A549 (cell line): Measurements from ENCODE around the gene ARHGAP9. TPM values are rescaled to one million over a fixed set of nuclear protein-coding genes. Genes with fewer than 3 reads are reported as not detected.
"Not testable (repeated sequence)": the region's sequence is repeated elsewhere in the genome, so short reads cannot be mapped to it uniquely, and the experiment has no call there.

Experiments
- ATAC-seq, 2 experiments: fragments of 200-7000 bp in 1 of 2; fragments of >200 bp in 1 of 2; cut with Nextera tagmentation in 1 of 2; cut with Tn5 transposase in 1 of 2; 3 replicates each; pipeline versions ENCODE4 v1.8.0 to v1.9.1; 2018 to 2020; ENCODE audit warnings: mild to moderate bottlenecking in 1 of 2, moderate library complexity in 1 of 2
- CTCF ChIA-PET: fragments of 300-600 bp; sonication (Branson Sonifier 250); formaldehyde crosslinking; extraction: SDS; loops from one replicate; lab custom pipeline; 2021; ENCODE audit warnings: antibody characterized with exemption, inconsistent platforms; lab: Yijun Ruan, JAX
- POLR2A ChIA-PET: fragments of 350-600 bp; formaldehyde crosslinking; extraction: SDS; loops from one replicate; lab custom pipeline; 2021; ENCODE audit warnings: antibody characterized with exemption, inconsistent platforms; lab: Yijun Ruan, JAX
- DNase-seq, 2 experiments: peaks; one replicate each; pipeline versions ENCODE4 v3.0.0 to v3.0.0-alpha.2; 2011 to 2016; ENCODE audit warnings: low read depth in 1 of 2, low spot score in 1 of 2
- FAIRE-seq: peaks from 2 replicates; lab custom pipeline; 2011; peaks lifted over from hg19 to GRCh38; lab: Jason Lieb, UNC
- H3K27ac ChIP-seq, 2 experiments: fragments of >200 bp; sonication (Bioruptor Twin); formaldehyde crosslinking; 3 replicates each; pipeline ENCODE4 v1.5.1; 2016 to 2017
- H3K4me1 ChIP-seq: fragments of >200 bp; sonication (Bioruptor Twin); formaldehyde crosslinking; 3 replicates; pipeline ENCODE4 v1.6.1; 2016
- H3K4me2 ChIP-seq: fragments of >200 bp; sonication (Bioruptor Twin); formaldehyde crosslinking; 3 replicates; pipeline ENCODE4 v1.6.1; 2016
- H3K4me3 ChIP-seq: fragments of >200 bp; sonication (Bioruptor Twin); formaldehyde crosslinking; 3 replicates; pipeline ENCODE4 v1.5.1; 2016
- H3K9me3 ChIP-seq: fragments of >200 bp; sonication (Bioruptor Twin); formaldehyde crosslinking; 3 replicates; pipeline ENCODE4 v1.6.1; 2016
- CBX8 ChIP-seq: fragments of 200-600 bp; sonication (generic); IDR thresholded peaks from 2 replicates; pipeline ENCODE4 v1.6.1; 2016
- ESRRA ChIP-seq: fragments of 150-350 bp; IDR thresholded peaks from 2 replicates; pipeline ENCODE4 v1.6.1; 2014; ENCODE audit warnings: mild to moderate bottlenecking, low read length, borderline replicate concordance
- FOSL2 ChIP-seq, 2 experiments: fragments of 450-650 bp in 1 of 2; fragments of >200 bp in 1 of 2; sonication (Bioruptor Twin) in 1 of 2; formaldehyde crosslinking; IDR thresholded peaks; 2 replicates each; pipeline versions ENCODE4 v1.5.0 to v1.6.1; 2016 to 2020; ENCODE audit warnings: mild to moderate bottlenecking in 1 of 2, moderate library complexity in 1 of 2
- FOXS1 ChIP-seq: fragments of 250-450 bp; sonication (Bioruptor Pico); IDR thresholded peaks from 2 replicates; pipeline ENCODE4 v1.5.0; 2020; ENCODE audit warnings: mild to moderate bottlenecking, moderate library complexity
- GATA3 ChIP-seq: IDR thresholded peaks from 2 replicates; pipeline ENCODE4 v1.6.1; 2012; ENCODE audit warnings: borderline replicate concordance
- HEYL ChIP-seq: fragments of 250-450 bp; sonication (Bioruptor Pico); IDR thresholded peaks from 2 replicates; pipeline ENCODE4 v1.8.0; 2021; ENCODE audit warnings: mild to moderate bottlenecking, moderate library complexity
- HOXB5 ChIP-seq: fragments of 250-450 bp; sonication (Bioruptor Pico); IDR thresholded peaks from 2 replicates; pipeline ENCODE4 v1.5.0; 2020; ENCODE audit warnings: mild to moderate bottlenecking, moderate library complexity
- JUN ChIP-seq, 2 experiments: fragments of >200 bp; sonication (Bioruptor Twin); formaldehyde crosslinking; IDR thresholded peaks; 2 replicates in 1 of 2; 3 replicates in 1 of 2; pipeline ENCODE4 v1.6.1; 2016 to 2017
- KDM1A ChIP-seq: fragments of 200-600 bp; sonication (generic); IDR thresholded peaks from 2 replicates; pipeline ENCODE4 v1.6.1; 2016; ENCODE audit warnings: low read depth, mild to moderate bottlenecking
- MAFK ChIP-seq: fragments of 450-650 bp; IDR thresholded peaks from 2 replicates; pipeline ENCODE4 v1.6.1; 2014; ENCODE audit not compliant: partially characterized antibody
- NFE2L2 ChIP-seq: fragments of 150-350 bp; conservative IDR thresholded peaks from 2 replicates; pipeline ENCODE4 v1.6.1; 2014; ENCODE audit warnings: low read length
- POLR2AphosphoS2 ChIP-seq: conservative IDR thresholded peaks from 2 replicates; pipeline ENCODE4 v1.6.1; 2012; ENCODE audit warnings: low read length, improper control_type of control experiment, inconsistent platforms
- RARB ChIP-seq: fragments of 250-450 bp; sonication (Bioruptor Pico); IDR thresholded peaks from 2 replicates; pipeline ENCODE4 v1.8.0; 2021; ENCODE audit warnings: mild to moderate bottlenecking, moderate library complexity
- RFX5 ChIP-seq: fragments of 450-650 bp; IDR thresholded peaks from 2 replicates; pipeline ENCODE4 v1.7.1; 2014; ENCODE audit warnings: antibody characterized with exemption, mild to moderate bottlenecking, moderate library complexity
- RNF2 ChIP-seq: fragments of 200-600 bp; sonication (generic); IDR thresholded peaks from 2 replicates; pipeline ENCODE4 v1.6.1; 2016; ENCODE audit warnings: low read depth, mild to moderate bottlenecking, antibody characterized with exemption, moderate library complexity, borderline replicate concordance
- ZFP36 ChIP-seq: fragments of 450-650 bp; IDR thresholded peaks from 2 replicates; pipeline ENCODE4 v1.6.1; 2014; ENCODE audit warnings: borderline replicate concordance; ENCODE audit not compliant: partially characterized antibody
- ZSCAN20 ChIP-seq: fragments of 250-450 bp; sonication (Bioruptor Pico); IDR thresholded peaks from 2 replicates; pipeline ENCODE4 v1.8.0; 2022; ENCODE audit warnings: mild to moderate bottlenecking, moderate library complexity
- WGBS: methylation state at CpG from one replicate; pipeline ENCODE4 v1.1.6; 2017; ENCODE audit errors: missing lambda C conversion rate; 5-methylcytosine and 5-hydroxymethylcytosine counted together
- polyA plus RNA-seq, 4 experiments: library from polyadenylated mRNA; depleted of rRNA in 3 of 4; stranded (reverse); fragments of >200 nt; fragmentation: RNase III in 1 of 4; extraction: RNeasy Plus Mini Kit Qiagen cat#74134 plus additional on column Dnase treatment in 1 of 4; gene quantifications; 2 replicates in 3 of 4; 3 replicates in 1 of 4; pipeline ENCODE4 v1.2.3, GENCODE V29; 2011 to 2017
- TF ChIP-seq, protein P1 (sequence below): fragments of >200 bp; sonication (Bioruptor Twin); formaldehyde crosslinking; IDR thresholded peaks from 3 replicates; pipeline ENCODE4 v1.5.1; 2016
- TF ChIP-seq, protein P2 (sequence below): fragments of 450-650 bp; IDR thresholded peaks from 2 replicates; pipeline ENCODE4 v1.6.1; 2014; ENCODE audit warnings: antibody characterized with exemption

ARHGAP9 gene
- polyA plus RNA-seq, 2 of the 4 experiments (the other 2 are of a cell fraction), result 0.25 TPM; not detected in 1

DNA sequence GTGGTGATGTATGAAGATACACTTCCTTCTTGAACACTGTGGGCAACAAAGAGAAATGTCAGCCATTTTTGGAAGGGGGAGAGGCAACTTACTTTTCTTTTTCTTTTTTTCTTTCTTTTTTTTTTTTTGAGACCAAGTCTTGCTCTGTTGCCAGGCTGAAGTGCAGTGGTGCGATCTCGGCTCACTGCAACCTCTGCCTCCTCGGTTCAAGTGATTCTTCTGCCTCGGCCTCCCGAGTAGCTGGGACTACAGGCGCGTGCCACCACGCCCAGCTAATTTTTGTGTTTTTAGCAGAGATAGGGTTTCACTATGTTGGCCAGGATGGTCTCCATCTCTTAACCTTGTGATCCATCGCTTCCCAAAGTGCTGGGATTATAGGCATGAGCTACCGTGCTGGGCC is 38.1 kb upstream of the ARHGAP9 start:
- DNase-seq, result not testable (repeated sequence)
- TF ChIP-seq POLR2AphosphoS2, result 0 out of 2 replicates have a peak, but pooled peaks have one; percentile 15
- TF ChIP-seq, all 56 proteins: peak for 1; not testable (repeated sequence) for 55
- H3K4me3 ChIP-seq, result peak overlapping the region; percentile 85; the same call in 1 of the 3 replicates
- CTCF ChIA-PET, result interaction anchor here (0.7 to 1.9 kb wide), 5 partner anchors 13 to 274 kb away, joined by 3 to 4 read pairs (median 3); no protein-coding TSS in a partner anchor
- H3K27ac ChIP-seq, result peak overlapping the region in 1 of 2 experiments; percentile 95; a peak in 2 of 6 replicates
- H3K4me2 ChIP-seq, result peak overlapping the region; percentile 91
- FAIRE-seq, ATAC-seq, H3K9me3 ChIP-seq: not testable (repeated sequence)
- H3K4me1 ChIP-seq, result peaks cover 42% of the 10 kb centered on the region
- POLR2A ChIA-PET, result interaction anchor here (0.5 kb wide), 1 partner anchor 92 kb away, joined by 7 read pairs; no protein-coding TSS in a partner anchor
- 93% methylated on average over 10 of the region's 10 CpGs for WGBS

DNA sequence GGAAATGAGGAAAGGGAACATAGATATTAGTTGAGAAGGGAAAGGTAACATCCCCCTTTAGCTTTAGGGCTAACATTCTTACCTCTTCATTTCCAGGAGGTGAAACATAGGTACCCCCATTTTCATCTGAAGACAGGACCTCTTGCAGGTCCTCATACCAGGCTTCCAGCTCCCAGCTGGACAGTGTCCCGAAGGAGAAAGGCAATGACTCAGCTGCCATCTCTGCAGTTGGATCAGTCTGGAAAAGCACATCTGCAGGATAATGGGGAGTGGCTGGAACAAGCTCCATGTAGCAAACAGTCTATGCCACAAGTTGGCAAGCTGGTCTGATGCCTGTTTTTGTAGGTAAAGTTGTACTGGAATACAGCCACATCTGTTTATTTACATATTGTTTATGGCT is 37.5 kb upstream of the ARHGAP9 start:
- H3K27ac ChIP-seq, result peak overlapping the region in 1 of 2 experiments; percentile 49; a peak in 3 of 6 replicates

DNA sequence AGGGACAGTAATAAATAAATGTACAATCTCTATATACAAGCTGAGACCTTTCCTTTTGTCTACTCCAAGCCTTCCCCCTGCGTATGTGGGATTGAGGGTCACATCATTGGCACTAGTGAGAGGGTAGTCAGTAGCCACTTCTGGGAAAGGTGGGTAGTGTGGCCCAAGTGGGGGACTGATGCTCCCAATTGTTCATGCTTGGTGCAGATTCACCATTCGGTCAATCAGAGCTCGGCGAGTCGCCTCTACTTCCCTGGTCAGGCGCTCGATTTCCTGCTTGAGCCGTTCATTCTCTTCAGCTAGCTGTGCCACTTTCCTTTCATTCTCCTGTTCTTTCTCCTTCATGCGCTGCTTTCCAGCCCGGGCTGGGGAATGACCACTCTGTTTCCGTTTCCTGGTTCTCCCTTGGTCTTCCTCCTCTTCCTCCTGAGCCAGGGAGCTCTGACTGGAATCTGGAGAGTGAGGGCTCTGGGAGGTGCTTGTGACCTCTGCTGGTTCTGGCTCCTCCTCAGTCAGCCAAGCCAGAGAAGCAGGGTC is 37.0 kb upstream of the ARHGAP9 start:
- ATAC-seq, result no peak
- peak overlapping the region; percentile 91 for H3K4me2 ChIP-seq
- ChIA-PET CTCF (interaction anchor here (0.7 to 3.0 kb wide), 10 partner anchors 14 to 1327 kb away, joined by 3 to 15 read pairs (median 3); partner anchors contain the start of gene GLI1), POLR2A (no interaction called here)
- H3K4me3 ChIP-seq, result no peak overlapping the region
- FAIRE-seq, result no peak
- DNase-seq, result no peak
- peaks cover 36% of the 10 kb centered on the region for H3K4me1 ChIP-seq
- TF ChIP-seq MAFK, result no peak
- TF ChIP-seq HOXB5, result no peak
- TF ChIP-seq, protein P1, sequence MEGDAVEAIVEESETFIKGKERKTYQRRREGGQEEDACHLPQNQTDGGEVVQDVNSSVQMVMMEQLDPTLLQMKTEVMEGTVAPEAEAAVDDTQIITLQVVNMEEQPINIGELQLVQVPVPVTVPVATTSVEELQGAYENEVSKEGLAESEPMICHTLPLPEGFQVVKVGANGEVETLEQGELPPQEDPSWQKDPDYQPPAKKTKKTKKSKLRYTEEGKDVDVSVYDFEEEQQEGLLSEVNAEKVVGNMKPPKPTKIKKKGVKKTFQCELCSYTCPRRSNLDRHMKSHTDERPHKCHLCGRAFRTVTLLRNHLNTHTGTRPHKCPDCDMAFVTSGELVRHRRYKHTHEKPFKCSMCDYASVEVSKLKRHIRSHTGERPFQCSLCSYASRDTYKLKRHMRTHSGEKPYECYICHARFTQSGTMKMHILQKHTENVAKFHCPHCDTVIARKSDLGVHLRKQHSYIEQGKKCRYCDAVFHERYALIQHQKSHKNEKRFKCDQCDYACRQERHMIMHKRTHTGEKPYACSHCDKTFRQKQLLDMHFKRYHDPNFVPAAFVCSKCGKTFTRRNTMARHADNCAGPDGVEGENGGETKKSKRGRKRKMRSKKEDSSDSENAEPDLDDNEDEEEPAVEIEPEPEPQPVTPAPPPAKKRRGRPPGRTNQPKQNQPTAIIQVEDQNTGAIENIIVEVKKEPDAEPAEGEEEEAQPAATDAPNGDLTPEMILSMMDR, result no peak
- no peak for TF ChIP-seq JUN (IDR thresholded peaks at IDR 0.05)
- TF ChIP-seq RFX5, result no peak
- no peak for TF ChIP-seq KDM1A
- no peak for TF ChIP-seq POLR2AphosphoS2
- TF ChIP-seq CBX8, result no peak
- no peak for TF ChIP-seq HEYL (CRISPR knock-in tag)
- TF ChIP-seq NFE2L2, result no peak
- no peak for TF ChIP-seq FOSL2 (IDR thresholded peaks at IDR 0.05)
- TF ChIP-seq FOSL2 (CRISPR knock-in tag; IDR thresholded peaks at IDR 0.05), result no peak
- TF ChIP-seq RNF2, result no peak
- no peak for TF ChIP-seq GATA3
- TF ChIP-seq FOXS1 (CRISPR knock-in tag), result no peak
- TF ChIP-seq RARB (CRISPR knock-in tag), result no peak
- TF ChIP-seq ZSCAN20 (CRISPR knock-in tag), result no peak
- TF ChIP-seq, protein P2, sequence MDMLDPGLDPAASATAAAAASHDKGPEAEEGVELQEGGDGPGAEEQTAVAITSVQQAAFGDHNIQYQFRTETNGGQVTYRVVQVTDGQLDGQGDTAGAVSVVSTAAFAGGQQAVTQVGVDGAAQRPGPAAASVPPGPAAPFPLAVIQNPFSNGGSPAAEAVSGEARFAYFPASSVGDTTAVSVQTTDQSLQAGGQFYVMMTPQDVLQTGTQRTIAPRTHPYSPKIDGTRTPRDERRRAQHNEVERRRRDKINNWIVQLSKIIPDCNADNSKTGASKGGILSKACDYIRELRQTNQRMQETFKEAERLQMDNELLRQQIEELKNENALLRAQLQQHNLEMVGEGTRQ, result no peak
- TF ChIP-seq ZFP36, result no peak
- H3K27ac ChIP-seq, result peak overlapping the region in 1 of 2 experiments; percentile 49; a peak in 3 of 6 replicates
- WGBS, result 94% methylated on average over 11 of the region's 11 CpGs
- no peaks in the 10 kb centered on the region for H3K9me3 ChIP-seq

More for the DNA sequence above, 37.5 kb upstream of the ARHGAP9 start:
- H3K4me3 ChIP-seq, result no peak overlapping the region
- peak overlapping the region; percentile 91 for H3K4me2 ChIP-seq
- H3K9me3 ChIP-seq, result no peaks in the 10 kb centered on the region
- ChIA-PET POLR2A (interaction anchor here (0.5 kb wide), 1 partner anchor 92 kb away, joined by 7 read pairs; no protein-coding TSS in a partner anchor), CTCF (interaction anchor here (0.7 to 3.0 kb wide), 8 partner anchors 14 to 1327 kb away, joined by 3 to 15 read pairs (median 3); partner anchors contain the start of gene GLI1)
- TF ChIP-seq JUN (IDR thresholded peaks at IDR 0.05), result peak in 1 of 2 experiments; percentile 31; a peak in 1 of 5 replicates
- peak; percentile 2 for TF ChIP-seq MAFK
- TF ChIP-seq ESRRA, result no peak
- FAIRE-seq, result no peak
- peaks cover 41% of the 10 kb centered on the region for H3K4me1 ChIP-seq
- 21% methylated on average over 1 of the region's 1 CpG for WGBS
- DNase-seq, result peak in 1 of 2 experiments; percentile 51
- no peak for ATAC-seq
